Karpas-422 (cell line): ENCODE data around the gene ADGRV1. TPM values are rescaled to one million over a fixed set of nuclear protein-coding genes. Genes with fewer than 3 reads are reported as not detected.

ENCODE experiments used
- DNase-seq: peaks from one replicate; pipeline ENCODE4 v3.0.0-alpha.2; 2015
- H2AFZ ChIP-seq: fragments of 200-600 bp; sonication (generic); 2 replicates; pipeline ENCODE4 v1.6.1; 2014; ENCODE audit warnings: antibody characterized with exemption, low read length, mixed read lengths
- H3K27ac ChIP-seq: fragments of 200-600 bp; sonication (generic); 2 replicates; pipeline ENCODE4 v1.5.1; 2014; ENCODE audit warnings: mild to moderate bottlenecking, low read length, moderate library complexity
- H3K27me3 ChIP-seq: fragments of 200-600 bp; sonication (generic); 2 replicates; pipeline ENCODE4 v1.6.1; 2014; ENCODE audit warnings: low read length, mixed read lengths
- H3K36me3 ChIP-seq: fragments of 200-600 bp; sonication (generic); 2 replicates; pipeline ENCODE4 v1.6.1; 2014; ENCODE audit warnings: low read length, mixed read lengths; ENCODE audit not compliant: insufficient read depth
- H3K4me1 ChIP-seq: fragments of 200-600 bp; sonication (generic); 2 replicates; pipeline ENCODE4 v1.6.1; 2014; ENCODE audit warnings: mild to moderate bottlenecking, low read length, mixed read lengths
- H3K4me2 ChIP-seq: fragments of 200-600 bp; sonication (generic); 2 replicates; pipeline ENCODE4 v1.6.1; 2014; ENCODE audit warnings: low read length, low read depth, mild to moderate bottlenecking; ENCODE audit not compliant: poor library complexity, severe bottlenecking
- H3K4me3 ChIP-seq: fragments of 200-600 bp; sonication (generic); 2 replicates; pipeline ENCODE4 v1.5.1; 2014; ENCODE audit warnings: mild to moderate bottlenecking, antibody characterized with exemption, low read length, mixed read lengths
- H3K79me2 ChIP-seq: fragments of 200-600 bp; sonication (generic); 2 replicates; pipeline ENCODE4 v1.6.1; 2014; ENCODE audit warnings: mild to moderate bottlenecking, low read length, mixed read lengths
- H3K9ac ChIP-seq: fragments of 200-600 bp; sonication (generic); 2 replicates; pipeline ENCODE4 v1.6.0; 2014; ENCODE audit warnings: low read length
- H3K9me2 ChIP-seq: fragments of 200-600 bp; sonication (generic), shearing (Covaris generic); replicated peaks from 2 replicates; pipeline ENCODE4 v1.6.0; 2014; ENCODE audit warnings: mild to moderate bottlenecking, low read length, moderate library complexity; ENCODE audit not compliant: insufficient read depth
- H3K9me3 ChIP-seq: fragments of 300-700, 200-600 bp; sonication (generic); 2 replicates; pipeline ENCODE4 v1.6.1; 2014; ENCODE audit warnings: low read length, mixed read lengths
- H4K20me1 ChIP-seq: fragments of 200-600 bp; sonication (generic); 2 replicates; pipeline ENCODE4 v1.6.1; 2014; ENCODE audit warnings: mild to moderate bottlenecking, antibody characterized with exemption, low read length, low read depth; ENCODE audit not compliant: insufficient read depth
- total RNA-seq: library from RNA; depleted of rRNA; stranded (reverse); fragments of >200 nt; shearing (Covaris generic); gene quantifications from 2 replicates; pipeline ENCODE4 v1.2.3, GENCODE V29; 2014; ENCODE audit warnings: low replicate concordance

ADGRV1 gene
- total RNA-seq, 1 experiment from 2014 or later = not detected

GRCh38 chr5:91186101-91186500, 627.5 kb downstream of the ADGRV1 start:
- DNase-seq = no peak

GRCh38 chr5:91187032-91187431, 628.4 kb downstream of the ADGRV1 start:
- no peak for DNase-seq
- H3K4me1 ChIP-seq = peaks cover 5% of the 10 kb centered on the region
- no peaks in the 10 kb centered on the region for H3K9me3 ChIP-seq
- H2AFZ ChIP-seq = no peak overlapping the region
- H3K79me2 ChIP-seq = no peaks in the 10 kb centered on the region
- H3K9ac ChIP-seq = no peak overlapping the region
- H4K20me1 ChIP-seq = no peaks in the 10 kb centered on the region
- no peak overlapping the region for H3K4me3 ChIP-seq
- no peaks in the 10 kb centered on the region for H3K9me2 ChIP-seq
- H3K27ac ChIP-seq = no peak overlapping the region
- no peak overlapping the region for H3K4me2 ChIP-seq
- H3K27me3 ChIP-seq = no peaks in the 10 kb centered on the region
- no peaks in the 10 kb centered on the region for H3K36me3 ChIP-seq

More at GRCh38 chr5:91186101-91186500, 627.5 kb downstream of the ADGRV1 start:
- no peak overlapping the region for H3K9ac ChIP-seq
- no peaks in the 10 kb centered on the region for H3K79me2 ChIP-seq
- H3K27ac ChIP-seq = no peak overlapping the region
- H3K4me1 ChIP-seq = peaks cover 6% of the 10 kb centered on the region
- H3K9me3 ChIP-seq = no peaks in the 10 kb centered on the region
- no peaks in the 10 kb centered on the region for H3K27me3 ChIP-seq
- H3K9me2 ChIP-seq = no peaks in the 10 kb centered on the region
- H4K20me1 ChIP-seq = no peaks in the 10 kb centered on the region
- no peak overlapping the region for H2AFZ ChIP-seq
- no peak overlapping the region for H3K4me2 ChIP-seq
- H3K36me3 ChIP-seq = no peaks in the 10 kb centered on the region
- H3K4me3 ChIP-seq = no peak overlapping the region

- no peak overlapping the region for H3K4me3 ChIP-seq
- H3K4me2 ChIP-seq = no peak overlapping the region
- H2AFZ ChIP-seq = no peak overlapping the region
- H3K9ac ChIP-seq = no peak overlapping the region
- H3K4me1 ChIP-seq = no peaks in the 10 kb centered on the region
- no peak for DNase-seq
- H3K79me2 ChIP-seq = no peaks in the 10 kb centered on the region
- H3K9me2 ChIP-seq = no peaks in the 10 kb centered on the region
- no peaks in the 10 kb centered on the region for H3K9me3 ChIP-seq
- H3K27ac ChIP-seq = no peak overlapping the region
- no peaks in the 10 kb centered on the region for H4K20me1 ChIP-seq
- no peaks in the 10 kb centered on the region for H3K27me3 ChIP-seq
- no peaks in the 10 kb centered on the region for H3K36me3 ChIP-seq
These were observed 630.2 kb downstream of the ADGRV1 start for GRCh38 chr5:91188755-91189154.

- H3K79me2 ChIP-seq = no peaks in the 10 kb centered on the region
- no peak overlapping the region for H3K27ac ChIP-seq
- DNase-seq = no peak
- H2AFZ ChIP-seq = no peak overlapping the region
- H3K4me2 ChIP-seq = no peak overlapping the region
- no peaks in the 10 kb centered on the region for H3K9me3 ChIP-seq
- H3K9me2 ChIP-seq = no peaks in the 10 kb centered on the region
- no peak overlapping the region for H3K4me3 ChIP-seq
- no peaks in the 10 kb centered on the region for H3K27me3 ChIP-seq
- H3K36me3 ChIP-seq = no peaks in the 10 kb centered on the region
- no peak overlapping the region for H3K9ac ChIP-seq
- no peaks in the 10 kb centered on the region for H4K20me1 ChIP-seq
- H3K4me1 ChIP-seq = no peaks in the 10 kb centered on the region
These were observed 631.1 kb downstream of the ADGRV1 start for GRCh38 chr5:91189480-91190313.

- Histone ChIP-seq H3K79me2 (no peaks in the 10 kb centered on the region), H3K4me2 (no peak overlapping the region), H2AFZ (no peak overlapping the region), H3K9me3 (no peaks in the 10 kb centered on the region), H4K20me1 (no peaks in the 10 kb centered on the region), H3K27me3 (no peaks in the 10 kb centered on the region), H3K4me1 (no peaks in the 10 kb centered on the region), H3K9ac (no peak overlapping the region), H3K4me3 (no peak overlapping the region), H3K9me2 (no peaks in the 10 kb centered on the region), H3K36me3 (no peaks in the 10 kb centered on the region), H3K27ac (no peak overlapping the region)
- no peak for DNase-seq
These were observed 631.7 kb downstream of the ADGRV1 start for GRCh38 chr5:91190314-91190690.

- Histone ChIP-seq H3K27me3 (no peaks in the 10 kb centered on the region), H3K36me3 (no peaks in the 10 kb centered on the region), H3K4me2 (no peak overlapping the region), H3K79me2 (no peaks in the 10 kb centered on the region), H3K4me1 (no peaks in the 10 kb centered on the region), H3K27ac (no peak overlapping the region), H3K9ac (no peak overlapping the region), H3K9me2 (no peaks in the 10 kb centered on the region), H2AFZ (no peak overlapping the region), H4K20me1 (no peaks in the 10 kb centered on the region), H3K9me3 (no peaks in the 10 kb centered on the region), H3K4me3 (no peak overlapping the region)
- DNase-seq = no peak
These were observed 636.3 kb downstream of the ADGRV1 start for GRCh38 chr5:91194824-91195381.

- Histone ChIP-seq H3K4me2 (no peak overlapping the region), H3K27me3 (no peaks in the 10 kb centered on the region), H3K9me2 (no peaks in the 10 kb centered on the region), H2AFZ (no peak overlapping the region), H3K4me1 (no peaks in the 10 kb centered on the region), H3K79me2 (no peaks in the 10 kb centered on the region), H4K20me1 (no peaks in the 10 kb centered on the region), H3K27ac (no peak overlapping the region), H3K9me3 (no peaks in the 10 kb centered on the region), H3K9ac (no peak overlapping the region), H3K36me3 (no peaks in the 10 kb centered on the region), H3K4me3 (no peak overlapping the region)
- DNase-seq = no peak
These were observed 642.1 kb downstream of the ADGRV1 start for GRCh38 chr5:91200692-91201091.

GRCh38 chr5:91206103-91206502, 647.5 kb downstream of the ADGRV1 start:
- no peaks in the 10 kb centered on the region for H3K27me3 ChIP-seq
- H3K4me3 ChIP-seq = no peak overlapping the region
- H3K36me3 ChIP-seq = no peaks in the 10 kb centered on the region
- H3K9me3 ChIP-seq = no peaks in the 10 kb centered on the region
- no peaks in the 10 kb centered on the region for H3K9me2 ChIP-seq
- no peaks in the 10 kb centered on the region for H3K79me2 ChIP-seq
- H3K27ac ChIP-seq = no peak overlapping the region
- H3K9ac ChIP-seq = no peak overlapping the region
- no peak for DNase-seq
- no peaks in the 10 kb centered on the region for H3K4me1 ChIP-seq
- H4K20me1 ChIP-seq = no peaks in the 10 kb centered on the region
- H2AFZ ChIP-seq = no peak overlapping the region
- no peak overlapping the region for H3K4me2 ChIP-seq
